M059J (cell line): ENCODE results near the gene PRSS2. TPM values are rescaled to one million over a fixed set of nuclear protein-coding genes. Genes with fewer than 3 reads are reported as not detected.
A peak's percentile ranks its signal among the peaks of the same experiment; 100 is the strongest.
"Not testable (repeated sequence)": the region's sequence is repeated elsewhere in the genome, so short reads cannot be mapped to it uniquely, and the experiment has no call there.

Source experiments
- DNase-seq: peaks from one replicate; pipeline ENCODE4 v3.0.0-alpha.2; 2012; ENCODE audit warnings: low read depth
- total RNA-seq: library from RNA; depleted of rRNA; stranded (reverse); fragments of >200 nt; shearing (Covaris generic); gene quantifications from 2 replicates; pipeline ENCODE4 v1.2.3, GENCODE V29; 2014; rRNA removed

Gene PRSS2
- total RNA-seq = not detected in 2 replicates

- DNase-seq = no peak
Measured at GRCh38 chr7:142770661-142771352, at the start of gene PRSS2. TSS of gene PRSS2 (plus strand) at chr7:142770970. CDS start at chr7:142770983, 13 bp downstream.

GRCh38 chr7:142720986-142721385 lies 49.8 kb upstream of the PRSS2 start:
- no peak for DNase-seq

GRCh38 chr7:142722248-142722794 lies 48.4 kb upstream of the PRSS2 start:
- no peak for DNase-seq

- DNase-seq = no peak
Measured at GRCh38 chr7:142733271-142733670, 37.5 kb upstream of the PRSS2 start.

GRCh38 chr7:142739923-142740492 lies 30.8 kb upstream of the PRSS2 start:
- DNase-seq = no peak

- DNase-seq = no peak
Measured at GRCh38 chr7:142740786-142741185, 30.0 kb upstream of the PRSS2 start.

- DNase-seq = not testable (repeated sequence)
Measured at GRCh38 chr7:142741932-142742331, 28.8 kb upstream of the PRSS2 start.

GRCh38 chr7:142745091-142745635 lies 25.6 kb upstream of the PRSS2 start:
- peak; percentile 53 for DNase-seq

GRCh38 chr7:142745745-142746144 lies 25.0 kb upstream of the PRSS2 start:
- no peak for DNase-seq

GRCh38 chr7:142746264-142746663 lies 24.5 kb upstream of the PRSS2 start:
- no peak for DNase-seq

GRCh38 chr7:142748410-142748809 lies 22.4 kb upstream of the PRSS2 start:
- not testable (repeated sequence) for DNase-seq

GRCh38 chr7:142749218-142749993 lies 21.4 kb upstream of the PRSS2 start, which contains the start of gene PRSS1:
TSS of gene PRSS1 (plus strand) at chr7:142749472. CDS start at chr7:142749485, 13 bp downstream.
- no peak for DNase-seq

- DNase-seq = no peak
Measured at GRCh38 chr7:142750321-142750938, 20.3 kb upstream of the PRSS2 start.

- not testable (repeated sequence) for DNase-seq
Measured at GRCh38 chr7:142751526-142752175, 19.1 kb upstream of the PRSS2 start.

- no peak for DNase-seq
Measured at GRCh38 chr7:142752376-142753225, 18.2 kb upstream of the PRSS2 start.

- DNase-seq = peak; percentile 51
Measured at GRCh38 chr7:142753366-142753765, 17.4 kb upstream of the PRSS2 start.

GRCh38 chr7:142753925-142754491 lies 16.8 kb upstream of the PRSS2 start:
- not testable (repeated sequence) for DNase-seq

- peak; percentile 50 for DNase-seq
Measured at GRCh38 chr7:142754681-142755575, 15.8 kb upstream of the PRSS2 start.

GRCh38 chr7:142758312-142758711 lies 12.5 kb upstream of the PRSS2 start:
- DNase-seq = not testable (repeated sequence)
